Activated gamma-delta T cell (primary cell): ENCODE results near the gene ELOA.
A peak's percentile ranks its signal among the peaks of the same experiment; 100 is the strongest.
"Not testable (repeated sequence)": the region's sequence is repeated elsewhere in the genome, so short reads cannot be mapped to it uniquely, and the experiment has no call there.

Source experiments
- DNase-seq: peaks from one replicate; lab custom pipeline; 2025; lab: John Stamatoyannopoulos, UW

The ELOA gene

GRCh38 chr1:23800400-23801337, 57.4 kb downstream of the ELOA start, which contains the start of gene GALE:
Gene GALE (minus strand): TSS chr1:23800754. CDS start chr1:23799007, 1,747 bp downstream.
- peak; percentile 92 for DNase-seq

DNA sequence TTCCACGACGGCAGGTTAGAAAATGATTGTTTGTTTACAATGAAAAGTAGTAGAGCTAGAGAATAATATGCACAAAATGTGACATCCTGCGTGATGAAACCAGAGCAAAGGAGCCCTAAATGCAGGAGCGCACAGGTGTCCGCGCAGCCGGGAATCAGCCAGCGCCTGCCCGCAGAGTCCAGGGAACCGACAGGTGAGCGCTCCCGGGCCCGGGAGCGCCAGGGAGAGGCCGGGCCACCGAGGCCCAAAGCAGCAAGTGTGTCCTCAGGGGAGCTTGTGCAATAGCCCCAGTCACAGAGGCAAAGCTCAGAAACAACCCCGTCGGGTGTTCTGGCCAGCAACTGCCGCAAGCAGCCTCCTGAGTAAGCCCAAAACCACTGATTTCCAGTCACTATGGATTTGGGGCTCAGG, 58.1 kb downstream of the ELOA start:
- DNase-seq = no peak

DNA sequence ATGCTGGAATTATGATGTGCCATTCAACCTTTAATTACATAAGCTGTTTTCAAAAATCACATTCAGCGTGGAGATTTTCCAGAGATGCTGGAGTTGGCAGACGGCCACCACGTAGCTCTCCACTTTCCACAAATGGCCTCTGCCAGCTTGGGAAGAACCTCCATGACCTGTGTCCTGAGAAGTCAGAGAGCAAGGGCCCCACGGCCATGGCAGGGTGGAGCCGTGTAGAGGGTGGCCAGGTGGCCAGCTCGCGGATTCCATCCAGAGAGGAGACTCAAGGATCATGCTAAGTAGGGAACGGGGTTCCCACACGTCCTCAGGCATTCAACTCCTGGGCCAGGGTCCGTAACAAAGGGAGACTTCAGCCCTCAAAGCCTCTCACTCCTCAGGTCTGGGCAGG, 58.6 kb downstream of the ELOA start:
- no peak for DNase-seq

GRCh38 chr1:23802809-23803342, 59.6 kb downstream of the ELOA start:
- DNase-seq = not testable (repeated sequence)

DNA sequence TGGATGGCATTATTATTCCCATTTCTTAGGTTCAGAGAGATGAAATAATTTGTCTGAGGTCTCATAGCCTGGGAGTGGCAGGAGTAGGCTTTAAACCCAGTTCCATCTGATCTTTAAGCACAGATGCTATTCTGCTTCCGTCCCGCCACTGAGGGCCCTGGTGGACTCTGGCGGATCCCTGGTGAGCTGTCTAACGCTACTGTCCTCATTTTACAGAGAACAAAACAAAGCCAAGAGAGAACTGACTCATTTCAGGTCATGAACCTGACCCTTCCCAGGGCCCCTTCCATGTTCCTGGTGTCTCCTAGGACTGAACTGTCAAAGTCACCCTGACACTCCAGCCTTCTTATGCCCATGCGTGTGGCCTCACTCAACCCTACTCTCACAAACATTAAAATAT, 60.4 kb downstream of the ELOA start:
- DNase-seq = no peak

DNA sequence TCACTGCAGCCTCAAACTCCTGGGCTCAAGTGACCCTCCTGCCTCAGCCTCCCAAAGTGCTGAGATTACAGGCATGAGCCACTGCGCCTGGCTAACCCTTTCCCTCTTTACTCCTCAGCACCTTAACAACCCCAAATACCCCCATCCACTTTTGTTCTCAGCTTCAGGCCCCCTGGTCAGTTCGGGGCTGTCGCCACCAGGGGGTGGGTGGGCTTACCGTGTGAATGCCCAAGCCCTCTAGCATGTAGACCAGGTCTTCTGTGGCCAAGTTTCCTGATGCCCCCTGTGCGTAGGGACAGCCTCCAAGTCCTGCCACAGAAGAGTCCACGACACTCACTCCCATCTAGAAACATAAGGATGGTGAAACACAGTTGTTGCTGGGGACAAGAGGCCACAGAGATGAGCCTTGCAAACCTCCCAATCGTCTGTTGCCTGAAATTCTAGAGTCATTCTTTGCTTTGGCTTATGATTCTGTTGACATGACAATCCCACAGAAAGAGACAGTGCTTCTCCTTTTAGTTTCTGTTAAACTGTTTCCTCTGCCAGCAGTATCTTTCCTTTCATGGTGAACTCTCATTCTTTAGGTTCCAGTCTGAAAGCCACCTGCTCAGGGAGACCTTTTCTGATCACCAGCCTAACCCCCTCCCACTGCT, 61.0 kb downstream of the ELOA start:
- DNase-seq = no peak

- DNase-seq = no peak
These were observed 61.8 kb downstream of the ELOA start for GRCh38 chr1:23805025-23805424.

GRCh38 chr1:23806280-23806679, 63.0 kb downstream of the ELOA start:
- no peak for DNase-seq

DNA sequence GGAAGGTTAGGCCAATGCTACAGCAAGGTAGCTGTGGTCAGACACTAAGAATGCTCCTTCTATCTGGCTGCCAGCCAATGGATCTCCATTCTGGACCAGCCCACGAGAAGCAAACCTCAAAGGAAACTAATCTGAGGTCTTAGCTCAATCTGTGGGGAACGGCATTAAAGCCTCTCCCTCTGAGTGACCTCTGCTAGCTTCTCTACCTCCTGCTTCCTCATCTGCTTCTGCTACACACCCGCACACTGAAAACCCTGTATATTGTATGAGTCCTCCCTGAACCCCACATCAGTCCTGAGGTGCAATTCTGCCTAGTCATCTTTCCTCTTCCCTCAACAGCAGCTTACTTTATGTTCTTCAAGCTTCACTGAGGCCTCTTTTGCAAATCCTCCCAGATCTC, 64.2 kb downstream of the ELOA start:
- no peak for DNase-seq

- DNase-seq = peak; percentile 48
These were observed 66.5 kb downstream of the ELOA start for GRCh38 chr1:23809751-23810171.

GRCh38 chr1:23810818-23811540, 67.7 kb downstream of the ELOA start:
- no peak for DNase-seq
